B cell (primary cell): ENCODE data around the gene SCGB1C2. TPM values are rescaled to one million over a fixed set of nuclear protein-coding genes. Genes with fewer than 3 reads are reported as not detected.

Experiments used
- ATAC-seq: fragments of 200-7000 bp; cut with Tn5 transposase; one replicate; pipeline ENCODE4 v1.10.0; 2021; ENCODE audit warnings: low read depth, mild to moderate bottlenecking, moderate number of reproducible peaks, moderate library complexity
- CTCF ChIA-PET: fragments of 350-600 bp; sonication (Branson Sonifier 250); formaldehyde crosslinking; loops from one replicate; lab custom pipeline; 2021; ENCODE audit warnings: antibody characterized with exemption, inconsistent platforms; lab: Charles Lee
- POLR2A ChIA-PET: fragments of 350-600 bp; sonication (Branson Sonifier 250); formaldehyde crosslinking; loops from one replicate; lab custom pipeline; 2021; ENCODE audit warnings: antibody characterized with exemption; lab: Charles Lee
- DNase-seq: peaks from one replicate; pipeline ENCODE4 v3.0.0; 2013
- H2AFZ ChIP-seq: 2 replicates; pipeline ENCODE4 v1.6.1; 2012; ENCODE audit warnings: mild to moderate bottlenecking, low read depth, low read length; ENCODE audit not compliant: insufficient read depth, poor library complexity, severe bottlenecking
- H3K27ac ChIP-seq, 2 donors: 1 replicate in 1 of 2; 2 replicates in 1 of 2; pipeline ENCODE4 v1.5.1; 2012 to 2013; ENCODE audit warnings: low read length in 2 of 2, mild to moderate bottlenecking in 2 of 2, moderate library complexity in 1 of 2
- H3K27me3 ChIP-seq, 4 experiments: fragments of 200-600 bp in 1 of 4; sonication (generic) in 1 of 4; replicated peaks in 1 of 4; 1 replicate in 2 of 4; 2 replicates in 2 of 4; pipeline versions ENCODE4 v1.6.1 to v1.7.0; 2013 to 2016; ENCODE audit warnings: low read length in 3 of 4, mild to moderate bottlenecking in 2 of 4, mixed read lengths in 1 of 4, moderate library complexity in 1 of 4; ENCODE audit not compliant: insufficient read depth in 4 of 4, control insufficient read depth in 3 of 4; ENCODE audit errors: control extremely low read depth in 1 of 4
- H3K36me3 ChIP-seq, 2 experiments: replicated peaks in 1 of 2; 1 replicate in 1 of 2; 2 replicates in 1 of 2; pipeline versions ENCODE4 v1.6.1 to v1.7.1; 2013; ENCODE audit warnings: low read length in 1 of 2; ENCODE audit not compliant: insufficient read depth in 2 of 2, control insufficient read depth in 1 of 2; ENCODE audit errors: control extremely low read depth in 1 of 2, extremely low read depth in 1 of 2
- H3K4me1 ChIP-seq, 2 donors: fragments of 200-600 bp in 1 of 2; sonication (generic) in 1 of 2; 1 replicate in 1 of 2; 2 replicates in 1 of 2; pipeline versions ENCODE4 v1.5.1 to v1.6.1; 2013 to 2017; ENCODE audit warnings: low read length in 2 of 2; ENCODE audit not compliant: control insufficient read depth in 2 of 2, insufficient read depth in 2 of 2
- H3K4me2 ChIP-seq: replicated peaks from 2 replicates; pipeline ENCODE3; 2012; ENCODE audit warnings: mild to moderate bottlenecking, low read depth, low read length; ENCODE audit not compliant: poor library complexity, severe bottlenecking
- H3K4me3 ChIP-seq, 5 experiments: fragments of 200-600 bp in 1 of 5; sonication (generic) in 1 of 5; 1 replicate in 3 of 5; 2 replicates in 2 of 5; pipeline versions ENCODE4 v1.5.1 to v1.7.0; 2011 to 2016; ENCODE audit warnings: low read length in 4 of 5, mild to moderate bottlenecking in 4 of 5, low read depth in 2 of 5, control low read depth in 1 of 5, moderate library complexity in 1 of 5; ENCODE audit not compliant: insufficient read depth in 1 of 5; ENCODE audit errors: control extremely low read depth in 1 of 5, extremely low read depth in 1 of 5
- H3K79me2 ChIP-seq: fragments of 200-600 bp; sonication (generic); one replicate; pipeline ENCODE4 v1.6.0; 2016; ENCODE audit warnings: low read length; ENCODE audit not compliant: control insufficient read depth, insufficient read depth
- H3K9ac ChIP-seq: fragments of 200-600 bp; sonication (generic); 2 replicates; pipeline ENCODE4 v1.6.1; 2017; ENCODE audit warnings: mild to moderate bottlenecking, low read length, moderate library complexity
- H3K9me3 ChIP-seq, 3 donors: one replicate each; pipeline versions ENCODE4 v1.6.1 to v1.7.1; 2013; ENCODE audit warnings: low read length in 2 of 3; ENCODE audit not compliant: control insufficient read depth in 2 of 3, insufficient read depth in 1 of 3; ENCODE audit errors: control extremely low read depth in 1 of 3
- H4K20me1 ChIP-seq: 2 replicates; pipeline ENCODE4 v1.6.0; 2012; ENCODE audit warnings: mild to moderate bottlenecking, low read length; ENCODE audit not compliant: insufficient read depth, control insufficient read depth, poor library complexity, severe bottlenecking
- H3K27ac Mint-ChIP-seq: one replicate; pipeline ENCODE4 v1.8.0; 2021; ENCODE audit warnings: mixed read lengths
- H3K27me3 Mint-ChIP-seq: one replicate; pipeline ENCODE4 v1.8.0; 2021; ENCODE audit warnings: mixed read lengths
- H3K4me1 Mint-ChIP-seq: one replicate; pipeline ENCODE4 v1.8.0; 2021; ENCODE audit warnings: mixed read lengths
- H3K4me3 Mint-ChIP-seq: one replicate; pipeline ENCODE4 v1.8.0; 2021; ENCODE audit warnings: mixed read lengths
- H3K9me3 Mint-ChIP-seq: one replicate; pipeline ENCODE4 v1.8.0; 2022; ENCODE audit warnings: mixed read lengths; ENCODE audit not compliant: insufficient read depth
- EZH2 ChIP-seq: IDR thresholded peaks from 2 replicates; pipeline ENCODE4 v1.6.1; 2012; ENCODE audit warnings: borderline replicate concordance, low read depth, mild to moderate bottlenecking, moderate library complexity, low read length; ENCODE audit not compliant: insufficient read depth, poor library complexity, severe bottlenecking
- WGBS: methylation state at CpG from one replicate; pipeline ENCODE4 v1.1.5; 2013; ENCODE audit warnings: missing lambda C conversion rate; ENCODE audit not compliant: insufficient coverage; 5-methylcytosine and 5-hydroxymethylcytosine counted together
- intact Hi-C: fragments of 100-400 bp; cut with micrococcal nuclease; formaldehyde crosslinking; loops from one replicate; pipeline ENCODE4 v1.10.0; 2022
- polyA plus RNA-seq: library from polyadenylated mRNA; depleted of rRNA; stranded (reverse); fragments of >200 nt; gene quantifications from 2 replicates; pipeline ENCODE4 v1.2.3, GENCODE V29; 2012
- total RNA-seq, 2 donors: library from RNA; stranded (reverse); fragments of 120-200 nt in 1 of 2; gene quantifications; 1 replicate in 1 of 2; 2 replicates in 1 of 2; pipeline versions ENCODE4 v1.2.3 to v1.2.4, GENCODE V29; 2013 to 2022
- TF ChIP-seq, protein P1 (sequence below): fragments of 200-600 bp; IDR thresholded peaks from one replicate; pipeline ENCODE4 v1.8.0; 2022; ENCODE audit warnings: antibody characterized with exemption, mild to moderate bottlenecking

SCGB1C2 gene
- total and polyA plus RNA-seq, 2 donors (not counting 1 experiment from before 2014, with no cell fraction given) = not detected

DNA sequence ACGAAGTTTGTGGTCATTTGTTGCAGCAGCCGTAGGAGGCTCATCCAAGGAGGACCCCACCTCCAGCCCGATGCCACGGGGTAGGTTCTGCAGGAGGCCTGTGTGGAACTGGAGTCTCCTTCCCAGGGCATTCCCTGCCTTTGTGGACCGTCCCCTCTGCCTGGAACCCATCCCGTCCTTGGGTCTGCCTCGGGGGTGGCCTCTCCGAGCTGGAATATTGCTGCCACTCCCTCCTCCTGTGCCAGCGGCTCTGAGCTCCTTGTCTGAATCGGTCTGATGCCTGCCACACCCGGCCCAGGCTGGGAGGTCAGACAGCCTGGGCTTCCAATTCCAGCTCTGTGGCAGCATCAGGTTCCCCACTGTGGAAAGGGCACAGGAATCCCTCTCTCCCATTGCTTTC lies 25.3 kb downstream of the SCGB1C2 start:
- H2AFZ ChIP-seq = no peak overlapping the region
- no peak overlapping the region for H3K4me2 ChIP-seq
- ChIA-PET CTCF (no interaction called here), POLR2A (no interaction called here)
- no peak overlapping the region for H3K9ac ChIP-seq
- 94% methylated on average over 10 of the region's 11 CpGs for WGBS
- no peaks in the 10 kb centered on the region for H4K20me1 ChIP-seq
- ATAC-seq (no peak), DNase-seq (no peak)
- H3K36me3 ChIP-seq = no peaks in the 10 kb centered on the region
- H3K27ac ChIP-seq = no peak overlapping the region
- Mint-ChIP-seq H3K4me3 (no peak overlapping the region), H3K4me1 (no peaks in the 10 kb centered on the region), H3K27ac (no peak overlapping the region), H3K27me3 (peaks cover 10% of the 10 kb centered on the region), H3K9me3 (no peaks in the 10 kb centered on the region)
- intact Hi-C loops = no loop called here
- no peaks in the 10 kb centered on the region for H3K4me1 ChIP-seq
- no peaks in the 10 kb centered on the region for H3K79me2 ChIP-seq
- no peaks in the 10 kb centered on the region for H3K9me3 ChIP-seq
- no peak for TF ChIP-seq EZH2
- TF ChIP-seq, protein P1, sequence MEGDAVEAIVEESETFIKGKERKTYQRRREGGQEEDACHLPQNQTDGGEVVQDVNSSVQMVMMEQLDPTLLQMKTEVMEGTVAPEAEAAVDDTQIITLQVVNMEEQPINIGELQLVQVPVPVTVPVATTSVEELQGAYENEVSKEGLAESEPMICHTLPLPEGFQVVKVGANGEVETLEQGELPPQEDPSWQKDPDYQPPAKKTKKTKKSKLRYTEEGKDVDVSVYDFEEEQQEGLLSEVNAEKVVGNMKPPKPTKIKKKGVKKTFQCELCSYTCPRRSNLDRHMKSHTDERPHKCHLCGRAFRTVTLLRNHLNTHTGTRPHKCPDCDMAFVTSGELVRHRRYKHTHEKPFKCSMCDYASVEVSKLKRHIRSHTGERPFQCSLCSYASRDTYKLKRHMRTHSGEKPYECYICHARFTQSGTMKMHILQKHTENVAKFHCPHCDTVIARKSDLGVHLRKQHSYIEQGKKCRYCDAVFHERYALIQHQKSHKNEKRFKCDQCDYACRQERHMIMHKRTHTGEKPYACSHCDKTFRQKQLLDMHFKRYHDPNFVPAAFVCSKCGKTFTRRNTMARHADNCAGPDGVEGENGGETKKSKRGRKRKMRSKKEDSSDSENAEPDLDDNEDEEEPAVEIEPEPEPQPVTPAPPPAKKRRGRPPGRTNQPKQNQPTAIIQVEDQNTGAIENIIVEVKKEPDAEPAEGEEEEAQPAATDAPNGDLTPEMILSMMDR = no peak
- no peak overlapping the region for H3K4me3 ChIP-seq
- peaks cover 0 to 3% (median 0%) of the 10 kb centered on the region in 4 experiments for H3K27me3 ChIP-seq

GRCh38 chr17:163514-164098 lies 26.2 kb downstream of the SCGB1C2 start:
- H3K4me1 Mint-ChIP-seq = no peaks in the 10 kb centered on the region
- Histone ChIP-seq H4K20me1 (no peaks in the 10 kb centered on the region), H3K79me2 (no peaks in the 10 kb centered on the region), H3K9ac (no peak overlapping the region), H3K4me2 (no peak overlapping the region), H3K36me3 (no peaks in the 10 kb centered on the region), H2AFZ (no peak overlapping the region), H3K4me1 (no peaks in the 10 kb centered on the region), H3K27ac (no peak overlapping the region), H3K9me3 (no peaks in the 10 kb centered on the region), H3K4me3 (no peak overlapping the region), H3K27me3 (peaks cover 0 to 3% (median 0%) of the 10 kb centered on the region in 4 experiments)
- ChIA-PET CTCF (no interaction called here), POLR2A (no interaction called here)
- ATAC-seq = no peak
- no peak overlapping the region for H3K27ac Mint-ChIP-seq
- intact Hi-C loops = no loop called here
- no peaks in the 10 kb centered on the region for H3K9me3 Mint-ChIP-seq
- DNase-seq = no peak
- no peak overlapping the region for H3K4me3 Mint-ChIP-seq
- WGBS = 82% methylated on average over 11 of the region's 11 CpGs
- peaks cover 10% of the 10 kb centered on the region for H3K27me3 Mint-ChIP-seq
- TF ChIP-seq, protein P1 = no peak
- TF ChIP-seq EZH2 = no peak
